ENCODE results near the gene OXT.

- no peak for TF ChIP-seq CEBPB (IDR thresholded peaks at IDR 0.05; ENCODE audit: low read depth, low read length)
- TF ChIP-seq FOSL1 (IDR thresholded peaks at IDR 0.05; ENCODE audit: insufficient read depth, low read depth, low read length) = no peak
- TF ChIP-seq POLR2A (IDR thresholded peaks at IDR 0.05; ENCODE audit: control extremely low read depth in 1 of 2, low read depth in 2 of 2, low read length in 2 of 2) = no peak
Observed at GRCh38 chr20:3100480-3100879, 29.1 kb downstream of the OXT start.

Data from H1 (cell line).